Measurements from ENCODE around the gene ATG2B.
A peak's percentile ranks its signal among the peaks of the same experiment; 100 is the strongest.

The ATG2B gene

DNA sequence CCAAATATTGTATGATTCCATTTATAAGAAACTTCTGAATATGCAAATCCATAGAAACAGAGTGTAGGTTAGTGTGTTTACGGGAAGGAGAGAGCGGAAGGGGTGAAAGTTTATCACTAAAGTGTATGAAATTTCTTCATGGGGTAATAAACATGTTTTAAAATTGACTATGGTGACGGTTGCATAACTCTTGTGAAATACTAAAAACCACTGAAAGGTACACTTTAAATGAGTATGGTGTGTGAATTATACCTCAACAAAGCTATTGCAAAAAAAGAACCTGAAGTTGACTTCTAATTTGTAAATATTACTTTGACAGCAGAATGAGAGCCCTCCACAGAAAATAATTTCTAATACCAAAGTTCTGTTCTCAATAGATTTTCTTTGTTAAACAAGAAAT is 47.1 kb downstream of the ATG2B start:
- Histone ChIP-seq H3K4me1 (ENCODE audit: low read length) (no peaks in the 10 kb centered on the region), H3K4me3 (ENCODE audit: low read length) (no peak overlapping the region), H3K36me3 (replicated peaks; ENCODE audit: low read depth, low read length) (peaks cover 13% of the 10 kb centered on the region), H4K20me1 (ENCODE audit: insufficient read depth, low read length) (no peaks in the 10 kb centered on the region), H3K79me2 (ENCODE audit: low read length) (no peaks in the 10 kb centered on the region), H3K4me2 (ENCODE audit: low read length) (no peak overlapping the region), H2AFZ (ENCODE audit: low read depth, low read length) (no peak overlapping the region), H3K9ac (ENCODE audit: low read length) (no peak overlapping the region), H3K27ac (ENCODE audit: low read length) (no peak overlapping the region), H3K27me3 (ENCODE audit: low read depth, low read length) (no peaks in the 10 kb centered on the region), H3K9me3 (ENCODE audit: insufficient read depth, low read length) (no peaks in the 10 kb centered on the region)
- TF ChIP-seq EZH2phosphoT487 (IDR thresholded peaks at IDR 0.05; ENCODE audit: low read depth): no peak
- TF ChIP-seq, protein P1, sequence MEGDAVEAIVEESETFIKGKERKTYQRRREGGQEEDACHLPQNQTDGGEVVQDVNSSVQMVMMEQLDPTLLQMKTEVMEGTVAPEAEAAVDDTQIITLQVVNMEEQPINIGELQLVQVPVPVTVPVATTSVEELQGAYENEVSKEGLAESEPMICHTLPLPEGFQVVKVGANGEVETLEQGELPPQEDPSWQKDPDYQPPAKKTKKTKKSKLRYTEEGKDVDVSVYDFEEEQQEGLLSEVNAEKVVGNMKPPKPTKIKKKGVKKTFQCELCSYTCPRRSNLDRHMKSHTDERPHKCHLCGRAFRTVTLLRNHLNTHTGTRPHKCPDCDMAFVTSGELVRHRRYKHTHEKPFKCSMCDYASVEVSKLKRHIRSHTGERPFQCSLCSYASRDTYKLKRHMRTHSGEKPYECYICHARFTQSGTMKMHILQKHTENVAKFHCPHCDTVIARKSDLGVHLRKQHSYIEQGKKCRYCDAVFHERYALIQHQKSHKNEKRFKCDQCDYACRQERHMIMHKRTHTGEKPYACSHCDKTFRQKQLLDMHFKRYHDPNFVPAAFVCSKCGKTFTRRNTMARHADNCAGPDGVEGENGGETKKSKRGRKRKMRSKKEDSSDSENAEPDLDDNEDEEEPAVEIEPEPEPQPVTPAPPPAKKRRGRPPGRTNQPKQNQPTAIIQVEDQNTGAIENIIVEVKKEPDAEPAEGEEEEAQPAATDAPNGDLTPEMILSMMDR (IDR thresholded peaks at IDR 0.05; ENCODE audit: low read depth, low read length): no peak

DNA sequence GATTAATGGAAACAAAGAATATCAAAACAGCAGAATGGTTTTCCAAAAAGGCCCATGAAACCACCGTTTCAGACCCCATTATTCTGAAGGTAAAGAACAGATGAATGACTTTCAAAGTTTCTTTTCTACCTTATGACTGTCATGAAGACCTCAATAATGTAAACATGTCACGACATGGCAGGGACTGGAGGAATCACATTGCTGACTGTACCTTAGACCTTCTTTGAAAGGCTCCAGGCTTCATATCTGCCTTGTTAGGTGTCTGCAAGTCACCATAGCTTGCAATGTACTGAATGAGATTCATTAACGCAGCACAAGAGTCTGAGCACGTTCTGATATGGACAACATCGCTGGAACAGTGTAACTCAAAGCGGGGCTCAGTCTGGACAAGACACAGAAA is 52.2 kb downstream of the ATG2B start:
- Histone ChIP-seq H3K79me2 (ENCODE audit: low read length) (no peaks in the 10 kb centered on the region), H3K9me3 (ENCODE audit: insufficient read depth, low read length) (no peaks in the 10 kb centered on the region), H4K20me1 (ENCODE audit: insufficient read depth, low read length) (no peaks in the 10 kb centered on the region), H3K9ac (ENCODE audit: low read length) (no peak overlapping the region), H2AFZ (ENCODE audit: low read depth, low read length) (no peak overlapping the region), H3K36me3 (replicated peaks; ENCODE audit: low read depth, low read length) (peaks cover 18% of the 10 kb centered on the region), H3K27ac (ENCODE audit: low read length) (no peak overlapping the region), H3K27me3 (ENCODE audit: low read depth, low read length) (no peaks in the 10 kb centered on the region), H3K4me1 (ENCODE audit: low read length) (no peaks in the 10 kb centered on the region), H3K4me2 (ENCODE audit: low read length) (no peak overlapping the region), H3K4me3 (ENCODE audit: low read length) (no peak overlapping the region)
- no peak for TF ChIP-seq EZH2phosphoT487 (IDR thresholded peaks at IDR 0.05; ENCODE audit: low read depth)
- TF ChIP-seq, protein P1 (IDR thresholded peaks at IDR 0.05; ENCODE audit: low read depth, low read length): no peak

DNA sequence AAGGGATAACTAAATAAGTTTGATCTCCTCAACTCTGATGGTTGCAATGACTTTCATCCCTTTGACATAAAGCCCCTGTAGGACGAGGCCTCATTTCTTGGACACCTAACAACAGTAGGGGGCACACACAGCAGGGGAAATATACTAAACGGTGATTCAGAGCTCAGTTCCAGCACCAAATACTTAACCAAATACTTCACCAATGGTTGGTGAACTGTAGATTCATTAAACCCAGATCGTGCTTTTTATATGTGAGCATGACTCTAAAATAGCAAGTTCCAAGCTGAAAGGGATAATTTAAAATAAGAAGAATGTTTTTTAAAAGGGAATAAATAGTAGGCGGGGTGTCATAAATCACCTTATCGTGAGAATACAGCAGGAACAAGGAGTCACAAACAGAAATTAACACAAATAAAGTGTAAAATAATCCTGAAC is 53.2 kb downstream of the ATG2B start:
- peaks cover 12% of the 10 kb centered on the region for H3K36me3 ChIP-seq (replicated peaks; ENCODE audit: low read depth, low read length)
- TF ChIP-seq, protein P1 (IDR thresholded peaks at IDR 0.05; ENCODE audit: low read depth, low read length): peak; percentile 27; the same call in 1 of the 2 replicates
- no peak for TF ChIP-seq EZH2phosphoT487 (IDR thresholded peaks at IDR 0.05; ENCODE audit: low read depth)
- H3K27ac ChIP-seq (ENCODE audit: low read length): no peak overlapping the region

DNA sequence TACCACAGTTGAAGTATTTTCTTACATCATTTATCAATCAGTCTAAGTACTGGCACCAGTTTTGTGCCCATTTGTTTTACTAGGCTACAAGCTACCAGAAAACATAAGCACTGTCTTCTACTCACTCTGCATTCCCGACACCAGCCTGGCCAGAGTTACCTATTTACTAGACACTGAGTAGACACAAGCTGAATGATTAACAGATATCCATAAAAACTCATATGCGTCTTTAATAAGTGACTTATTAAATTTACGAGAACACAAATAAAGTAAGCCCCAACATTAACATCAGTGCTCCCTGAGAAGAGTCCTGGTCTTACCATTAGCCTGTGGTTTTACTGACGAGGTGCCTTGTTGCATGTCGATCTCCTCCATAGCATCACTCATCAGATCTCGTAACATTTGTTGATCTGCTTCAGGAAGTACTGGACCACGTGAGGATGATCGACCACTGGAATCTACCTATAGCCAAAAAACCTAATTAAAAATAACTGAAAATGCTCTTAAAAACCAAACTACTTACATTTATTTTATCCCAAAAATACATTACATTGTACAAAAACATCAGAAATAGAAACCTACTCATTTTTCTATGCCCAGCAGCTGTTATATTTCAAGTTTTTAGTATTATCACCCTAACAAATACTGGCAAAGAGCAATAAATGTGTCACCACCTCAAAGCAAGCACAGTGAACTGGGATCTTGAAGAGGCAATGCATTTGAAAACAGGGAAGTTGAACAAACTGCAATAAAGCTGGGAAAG is 53.8 kb downstream of the ATG2B start:
- Histone ChIP-seq H3K79me2 (ENCODE audit: low read length) (no peaks in the 10 kb centered on the region), H2AFZ (ENCODE audit: low read depth, low read length) (no peak overlapping the region), H3K9ac (ENCODE audit: low read length) (no peak overlapping the region), H3K27me3 (ENCODE audit: low read depth, low read length) (no peaks in the 10 kb centered on the region), H3K4me1 (ENCODE audit: low read length) (no peaks in the 10 kb centered on the region), H3K36me3 (replicated peaks; ENCODE audit: low read depth, low read length) (peaks cover 11% of the 10 kb centered on the region), H3K9me3 (ENCODE audit: insufficient read depth, low read length) (no peaks in the 10 kb centered on the region), H3K4me3 (ENCODE audit: low read length) (no peak overlapping the region), H3K4me2 (ENCODE audit: low read length) (no peak overlapping the region), H3K27ac (ENCODE audit: low read length) (no peak overlapping the region), H4K20me1 (ENCODE audit: insufficient read depth, low read length) (no peaks in the 10 kb centered on the region)
- no peak for TF ChIP-seq EZH2phosphoT487 (IDR thresholded peaks at IDR 0.05; ENCODE audit: low read depth)
- TF ChIP-seq, protein P1 (IDR thresholded peaks at IDR 0.05; ENCODE audit: low read depth, low read length): no peak

More for the DNA sequence above, 53.2 kb downstream of the ATG2B start:
- H2AFZ ChIP-seq (ENCODE audit: low read depth, low read length): no peak overlapping the region
- H3K79me2 ChIP-seq (ENCODE audit: low read length): no peaks in the 10 kb centered on the region
- H3K4me2 ChIP-seq (ENCODE audit: low read length): no peak overlapping the region
- no peaks in the 10 kb centered on the region for H4K20me1 ChIP-seq (ENCODE audit: insufficient read depth, low read length)
- no peaks in the 10 kb centered on the region for H3K4me1 ChIP-seq (ENCODE audit: low read length)
- no peaks in the 10 kb centered on the region for H3K9me3 ChIP-seq (ENCODE audit: insufficient read depth, low read length)
- no peak overlapping the region for H3K4me3 ChIP-seq (ENCODE audit: low read length)
- H3K9ac ChIP-seq (ENCODE audit: low read length): no peak overlapping the region
- no peaks in the 10 kb centered on the region for H3K27me3 ChIP-seq (ENCODE audit: low read depth, low read length)
